NCI-H2171 treated with DMSO at 0.1 percent for 48 hours (cell line): ENCODE results near the gene GGT6.

Source experiments
- DNase-seq: peaks from one replicate; lab custom pipeline; 2025; lab: John Stamatoyannopoulos, UW

The GGT6 gene

GRCh38 chr17:4523946-4524345 lies 36.4 kb downstream of the GGT6 start:
- peak; percentile 71 for DNase-seq

- DNase-seq = no peak
These were observed 37.7 kb downstream of the GGT6 start for GRCh38 chr17:4522661-4523060.

- DNase-seq = no peak
These were observed 39.3 kb downstream of the GGT6 start for GRCh38 chr17:4520894-4521600.

GRCh38 chr17:4520060-4520893 lies 40.1 kb downstream of the GGT6 start:
- DNase-seq = no peak

GRCh38 chr17:4519361-4519788 lies 41.0 kb downstream of the GGT6 start:
- no peak for DNase-seq

- no peak for DNase-seq
These were observed 41.5 kb downstream of the GGT6 start for GRCh38 chr17:4518901-4519300.

- no peak for DNase-seq
These were observed 43.6 kb downstream of the GGT6 start for GRCh38 chr17:4516735-4517134.

- no peak for DNase-seq
These were observed 44.9 kb downstream of the GGT6 start for GRCh38 chr17:4515501-4515900.

- no peak for DNase-seq
These were observed 45.6 kb downstream of the GGT6 start for GRCh38 chr17:4514779-4515178.

- DNase-seq = no peak
These were observed 46.2 kb downstream of the GGT6 start for GRCh38 chr17:4514206-4514605.

GRCh38 chr17:4513113-4514032 lies 47.0 kb downstream of the GGT6 start:
- no peak for DNase-seq

- DNase-seq = no peak
These were observed 47.9 kb downstream of the GGT6 start for GRCh38 chr17:4512156-4513112.

GRCh38 chr17:4511199-4511932 lies 49.0 kb downstream of the GGT6 start:
- DNase-seq = no peak

GRCh38 chr17:4510618-4510941 lies 49.8 kb downstream of the GGT6 start:
- DNase-seq = no peak

- no peak for DNase-seq
These were observed 50.3 kb downstream of the GGT6 start for GRCh38 chr17:4509923-4510617.

GRCh38 chr17:4509401-4509800 lies 51.0 kb downstream of the GGT6 start:
- DNase-seq = no peak

GRCh38 chr17:4508207-4508606 lies 52.2 kb downstream of the GGT6 start:
- no peak for DNase-seq

GRCh38 chr17:4507361-4508111 lies 52.8 kb downstream of the GGT6 start:
- no peak for DNase-seq
